GM12878 (cell line): Measurements from ENCODE around the gene MAN1A1. TPM values are rescaled to one million over a fixed set of nuclear protein-coding genes. Genes with fewer than 3 reads are reported as not detected.

Experiments used
- ATAC-seq: fragments of 200-7000 bp; cut with Tn5 transposase; 3 replicates; pipeline ENCODE4 v1.9.1; 2020; ENCODE audit warnings: mild to moderate bottlenecking, moderate library complexity
- BruUV-seq: library from RNA; stranded (reverse); fragments of 400-500 nt; replicated peaks from 2 replicates; lab custom pipeline; 2021; lab: Mats Ljungman, UMichigan
- CTCF ChIA-PET: fragments of 300-600 bp; sonication (Branson Sonifier 250); formaldehyde crosslinking; extraction: SDS; loops from one replicate; lab custom pipeline; 2021; ENCODE audit warnings: inconsistent platforms; lab: Yijun Ruan, JAX
- POLR2A ChIA-PET: fragments of 350-600 bp; formaldehyde crosslinking; extraction: SDS; loops from one replicate; lab custom pipeline; 2021; ENCODE audit warnings: inconsistent platforms; lab: Charles Lee
- RAD21 ChIA-PET: fragments of 300-600 bp; sonication (Branson Sonifier 250); formaldehyde crosslinking; loops from one replicate; lab custom pipeline; 2023; ENCODE audit warnings: antibody characterized with exemption; ENCODE audit not compliant: unreplicated experiment; lab: Charles Lee
- SMC1A ChIA-PET: fragments of 300-600 bp; sonication (Branson Sonifier 250); formaldehyde crosslinking; loops from one replicate; lab custom pipeline; 2023; ENCODE audit not compliant: unreplicated experiment, uncharacterized antibody; lab: Charles Lee
- DNase-seq: peaks from one replicate; pipeline ENCODE4 v3.0.0-alpha.2; 2011; ENCODE audit warnings: low read depth, low spot score
- FAIRE-seq: peaks from 3 replicates; lab custom pipeline; 2011; peaks lifted over from hg19 to GRCh38; lab: Jason Lieb, UNC
- H2AFZ ChIP-seq: 2 replicates; pipeline ENCODE4 v1.6.0; 2011; ENCODE audit warnings: low read depth, low read length, control low read depth; ENCODE audit not compliant: control insufficient read depth
- H3K27ac ChIP-seq: 2 replicates; pipeline ENCODE4 v1.5.1; 2011; ENCODE audit warnings: control low read depth; ENCODE audit not compliant: control insufficient read depth, insufficient read depth
- H3K27me3 ChIP-seq, 2 experiments: replicated peaks in 1 of 2; 2 replicates each; pipeline versions ENCODE4 v1.6.0 to v1.6.1; 2011; ENCODE audit warnings: low read length in 1 of 2; ENCODE audit not compliant: control insufficient read depth in 2 of 2, insufficient read depth in 2 of 2
- H3K36me3 ChIP-seq, 2 experiments: 2 replicates each; pipeline ENCODE4 v1.5.1; 2011; ENCODE audit warnings: low read length in 1 of 2; ENCODE audit not compliant: control insufficient read depth in 2 of 2, insufficient read depth in 2 of 2
- H3K4me1 ChIP-seq: 2 replicates; pipeline ENCODE4 v1.6.1; 2011; ENCODE audit warnings: mild to moderate bottlenecking, low read length, moderate library complexity, mixed read lengths; ENCODE audit not compliant: control insufficient read depth, insufficient read depth
- H3K4me2 ChIP-seq: 2 replicates; pipeline ENCODE4 v1.6.0; 2011; ENCODE audit warnings: control low read depth; ENCODE audit not compliant: control insufficient read depth, insufficient read depth
- H3K4me3 ChIP-seq: fragments of 200-600 bp; sonication (generic); 2 replicates; pipeline ENCODE4 v1.5.1; 2016
- H3K79me2 ChIP-seq: 2 replicates; pipeline ENCODE4 v1.6.0; 2011; ENCODE audit warnings: low read length; ENCODE audit not compliant: control insufficient read depth, insufficient read depth
- H3K9ac ChIP-seq: 2 replicates; pipeline ENCODE4 v1.8.0; 2011; ENCODE audit warnings: low read length, control low read depth, mixed read lengths; ENCODE audit not compliant: control insufficient read depth, insufficient read depth
- H3K9me3 ChIP-seq: replicated peaks from 3 replicates; pipeline ENCODE4 v1.5.1; 2011; ENCODE audit warnings: mild to moderate bottlenecking, low read length; ENCODE audit not compliant: control insufficient read depth, insufficient read depth
- H4K20me1 ChIP-seq: 2 replicates; pipeline ENCODE4 v1.6.0; 2011; ENCODE audit not compliant: control insufficient read depth, insufficient read depth
- ASH2L ChIP-seq: fragments of 300-600, 200-600 bp; sonication (generic); IDR thresholded peaks from 2 replicates; pipeline ENCODE4 v1.6.1; 2017; ENCODE audit warnings: low read depth, mild to moderate bottlenecking, borderline replicate concordance
- BCL11A ChIP-seq: IDR thresholded peaks from 2 replicates; pipeline ENCODE4 v1.6.1; 2011; ENCODE audit warnings: low read depth, low read length
- CBFB ChIP-seq: IDR thresholded peaks from 2 replicates; pipeline ENCODE4 v1.6.1; 2016; ENCODE audit warnings: antibody characterized with exemption, low read depth
- CREB1 ChIP-seq: IDR thresholded peaks from 2 replicates; pipeline ENCODE4 v1.6.1; 2012; ENCODE audit warnings: low read depth, mild to moderate bottlenecking, inconsistent platforms
- GABPA ChIP-seq: IDR thresholded peaks from 2 replicates; pipeline ENCODE4 v1.6.1; 2014; ENCODE audit warnings: antibody characterized with exemption, low read depth, mild to moderate bottlenecking, inconsistent platforms
- RELA ChIP-seq: fragments of 450-650 bp; IDR thresholded peaks from 2 replicates; pipeline ENCODE4 v1.8.0; 2014; ENCODE audit warnings: borderline replicate concordance; ENCODE audit not compliant: partially characterized antibody
- SMAD5 ChIP-seq: IDR thresholded peaks from 2 replicates; pipeline ENCODE4 v1.6.1; 2016; ENCODE audit warnings: antibody characterized with exemption, low read depth
- ZSCAN29 ChIP-seq: fragments of 450-650 bp; IDR thresholded peaks from 2 replicates; pipeline ENCODE4 v1.6.1; 2017; ENCODE audit warnings: mild to moderate bottlenecking, moderate library complexity
- WGBS: methylation state at CpG from one replicate; pipeline ENCODE4 v1.1.6; 2016; ENCODE audit warnings: low lambda C conversion rate; ENCODE audit not compliant: insufficient replicate concordance, insufficient coverage; ENCODE audit errors: missing lambda C conversion rate; 5-methylcytosine and 5-hydroxymethylcytosine counted together
- in situ Hi-C: fragments of 300-500 bp; cut with MboI; formaldehyde crosslinking; loops from 9 replicates; pipeline ENCODE4 v1.14.3; 2018; ENCODE audit warnings: mixed read lengths
- intact Hi-C: fragments of 100-400 bp; cut with micrococcal nuclease; formaldehyde crosslinking; loops from one replicate; pipeline ENCODE4 v1.14.2; 2022; ENCODE audit not compliant: unreplicated experiment
- polyA plus RNA-seq, 11 experiments: library from polyadenylated mRNA; depleted of rRNA in 4 of 11; unstranded in 6 of 11; stranded (reverse) in 5 of 11; fragments of >200 nt; fragmentation: Nextera tagmentation in 4 of 11; fragmentation: Illumina TruSeq in 1 of 11; extraction: Ambion mirVana in 4 of 11; extraction: Trizol in 1 of 11; gene quantifications; 1 replicate in 1 of 11; 2 replicates in 10 of 11; pipeline versions ENCODE4 v1.2.1 to v1.2.3, GENCODE V29; 2011 to 2016; ENCODE audit warnings: inconsistent platforms in 2 of 11, missing spikeins in 2 of 11, low read depth in 1 of 11
- total RNA-seq, 4 experiments: library from RNA; depleted of rRNA in 3 of 4; stranded (reverse); fragments of >200 nt in 3 of 4; fragmentation: Illumina TruSeq in 1 of 4; extraction: Trizol in 1 of 4; gene quantifications; 2 replicates each; pipeline versions ENCODE4 v1.2.1 to v1.2.3, GENCODE V29; 2013 to 2021
- TF ChIP-seq, protein P1 (sequence below), 3 experiments: IDR thresholded peaks in 2 of 3; conservative IDR thresholded peaks in 1 of 3; 2 replicates each; pipeline ENCODE4 v1.5.1; 2011; ENCODE audit warnings: low read depth in 3 of 3, low read length in 3 of 3, mild to moderate bottlenecking in 3 of 3, control low read depth in 2 of 3, moderate library complexity in 2 of 3, inconsistent platforms in 1 of 3, mixed read lengths in 1 of 3; ENCODE audit not compliant: control insufficient read depth in 2 of 3, insufficient read depth in 1 of 3; ENCODE audit errors: extremely low read depth in 1 of 3
- TF ChIP-seq, protein P2 (sequence below): fragments of 450-650 bp; formaldehyde crosslinking; IDR thresholded peaks from 2 replicates; pipeline ENCODE4 v1.4.0; 2020; ENCODE audit warnings: mild to moderate bottlenecking, moderate library complexity
- TF ChIP-seq, protein P3 (sequence below): fragments of 150-350 bp; IDR thresholded peaks from 2 replicates; pipeline ENCODE4 v1.6.1; 2014; ENCODE audit warnings: mild to moderate bottlenecking, low read depth, low read length
- TF ChIP-seq, protein P4 (sequence below): fragments of 450-650 bp; IDR thresholded peaks from 2 replicates; pipeline ENCODE4 v1.6.1; 2017; ENCODE audit warnings: antibody characterized with exemption, mild to moderate bottlenecking, moderate library complexity

Gene MAN1A1
- total and polyA plus RNA-seq, 10 of the 15 experiments (the other 5 are each of a cell fraction or from before 2014, with no cell fraction given) = 5.4 to 28.1 (median 19.5) TPM

GRCh38 chr6:119343167-119343566 lies 6.4 kb downstream of the MAN1A1 start (continued):
- TF ChIP-seq, protein P1, sequence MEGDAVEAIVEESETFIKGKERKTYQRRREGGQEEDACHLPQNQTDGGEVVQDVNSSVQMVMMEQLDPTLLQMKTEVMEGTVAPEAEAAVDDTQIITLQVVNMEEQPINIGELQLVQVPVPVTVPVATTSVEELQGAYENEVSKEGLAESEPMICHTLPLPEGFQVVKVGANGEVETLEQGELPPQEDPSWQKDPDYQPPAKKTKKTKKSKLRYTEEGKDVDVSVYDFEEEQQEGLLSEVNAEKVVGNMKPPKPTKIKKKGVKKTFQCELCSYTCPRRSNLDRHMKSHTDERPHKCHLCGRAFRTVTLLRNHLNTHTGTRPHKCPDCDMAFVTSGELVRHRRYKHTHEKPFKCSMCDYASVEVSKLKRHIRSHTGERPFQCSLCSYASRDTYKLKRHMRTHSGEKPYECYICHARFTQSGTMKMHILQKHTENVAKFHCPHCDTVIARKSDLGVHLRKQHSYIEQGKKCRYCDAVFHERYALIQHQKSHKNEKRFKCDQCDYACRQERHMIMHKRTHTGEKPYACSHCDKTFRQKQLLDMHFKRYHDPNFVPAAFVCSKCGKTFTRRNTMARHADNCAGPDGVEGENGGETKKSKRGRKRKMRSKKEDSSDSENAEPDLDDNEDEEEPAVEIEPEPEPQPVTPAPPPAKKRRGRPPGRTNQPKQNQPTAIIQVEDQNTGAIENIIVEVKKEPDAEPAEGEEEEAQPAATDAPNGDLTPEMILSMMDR (IDR thresholded peaks at IDR 0.05 in 2 of 3, conservative IDR thresholded peaks at IDR 0.05 in 1 of 3; ENCODE audit: control insufficient read depth in 2 of 3, extremely low read depth in 1 of 3, insufficient read depth in 1 of 3, low read depth in 3 of 3, low read length in 3 of 3) = peak in 1 of 3 experiments; percentile 46; a peak in 2 of 6 replicates
- TF ChIP-seq, protein P2, sequence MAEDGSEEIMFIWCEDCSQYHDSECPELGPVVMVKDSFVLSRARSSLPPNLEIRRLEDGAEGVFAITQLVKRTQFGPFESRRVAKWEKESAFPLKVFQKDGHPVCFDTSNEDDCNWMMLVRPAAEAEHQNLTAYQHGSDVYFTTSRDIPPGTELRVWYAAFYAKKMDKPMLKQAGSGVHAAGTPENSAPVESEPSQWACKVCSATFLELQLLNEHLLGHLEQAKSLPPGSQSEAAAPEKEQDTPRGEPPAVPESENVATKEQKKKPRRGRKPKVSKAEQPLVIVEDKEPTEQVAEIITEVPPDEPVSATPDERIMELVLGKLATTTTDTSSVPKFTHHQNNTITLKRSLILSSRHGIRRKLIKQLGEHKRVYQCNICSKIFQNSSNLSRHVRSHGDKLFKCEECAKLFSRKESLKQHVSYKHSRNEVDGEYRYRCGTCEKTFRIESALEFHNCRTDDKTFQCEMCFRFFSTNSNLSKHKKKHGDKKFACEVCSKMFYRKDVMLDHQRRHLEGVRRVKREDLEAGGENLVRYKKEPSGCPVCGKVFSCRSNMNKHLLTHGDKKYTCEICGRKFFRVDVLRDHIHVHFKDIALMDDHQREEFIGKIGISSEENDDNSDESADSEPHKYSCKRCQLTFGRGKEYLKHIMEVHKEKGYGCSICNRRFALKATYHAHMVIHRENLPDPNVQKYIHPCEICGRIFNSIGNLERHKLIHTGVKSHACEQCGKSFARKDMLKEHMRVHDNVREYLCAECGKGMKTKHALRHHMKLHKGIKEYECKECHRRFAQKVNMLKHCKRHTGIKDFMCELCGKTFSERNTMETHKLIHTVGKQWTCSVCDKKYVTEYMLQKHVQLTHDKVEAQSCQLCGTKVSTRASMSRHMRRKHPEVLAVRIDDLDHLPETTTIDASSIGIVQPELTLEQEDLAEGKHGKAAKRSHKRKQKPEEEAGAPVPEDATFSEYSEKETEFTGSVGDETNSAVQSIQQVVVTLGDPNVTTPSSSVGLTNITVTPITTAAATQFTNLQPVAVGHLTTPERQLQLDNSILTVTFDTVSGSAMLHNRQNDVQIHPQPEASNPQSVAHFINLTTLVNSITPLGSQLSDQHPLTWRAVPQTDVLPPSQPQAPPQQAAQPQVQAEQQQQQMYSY (CRISPR knock-in tag) = no peak

- POLR2A ChIA-PET = interaction anchor here (1.7 to 5.2 kb wide), 3 partner anchors 8 to 28 kb away, joined by 6 to 60 read pairs (median 24); no protein-coding TSS in a partner anchor
- in situ Hi-C loops = loop anchor here (5.0 to 10.0 kb wide), 2 partner anchors 190 to 632 kb away; no protein-coding TSS in a partner anchor
- no peak for FAIRE-seq
- TF ChIP-seq, protein P3, sequence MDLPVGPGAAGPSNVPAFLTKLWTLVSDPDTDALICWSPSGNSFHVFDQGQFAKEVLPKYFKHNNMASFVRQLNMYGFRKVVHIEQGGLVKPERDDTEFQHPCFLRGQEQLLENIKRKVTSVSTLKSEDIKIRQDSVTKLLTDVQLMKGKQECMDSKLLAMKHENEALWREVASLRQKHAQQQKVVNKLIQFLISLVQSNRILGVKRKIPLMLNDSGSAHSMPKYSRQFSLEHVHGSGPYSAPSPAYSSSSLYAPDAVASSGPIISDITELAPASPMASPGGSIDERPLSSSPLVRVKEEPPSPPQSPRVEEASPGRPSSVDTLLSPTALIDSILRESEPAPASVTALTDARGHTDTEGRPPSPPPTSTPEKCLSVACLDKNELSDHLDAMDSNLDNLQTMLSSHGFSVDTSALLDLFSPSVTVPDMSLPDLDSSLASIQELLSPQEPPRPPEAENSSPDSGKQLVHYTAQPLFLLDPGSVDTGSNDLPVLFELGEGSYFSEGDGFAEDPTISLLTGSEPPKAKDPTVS = no peak
- TF ChIP-seq BCL11A = no peak
- TF ChIP-seq CBFB = no peak
- no peak for TF ChIP-seq GABPA
- no peak for TF ChIP-seq ASH2L
- TF ChIP-seq RELA = no peak
- no peak for TF ChIP-seq ZSCAN29
- TF ChIP-seq SMAD5 = no peak
- TF ChIP-seq, protein P4, sequence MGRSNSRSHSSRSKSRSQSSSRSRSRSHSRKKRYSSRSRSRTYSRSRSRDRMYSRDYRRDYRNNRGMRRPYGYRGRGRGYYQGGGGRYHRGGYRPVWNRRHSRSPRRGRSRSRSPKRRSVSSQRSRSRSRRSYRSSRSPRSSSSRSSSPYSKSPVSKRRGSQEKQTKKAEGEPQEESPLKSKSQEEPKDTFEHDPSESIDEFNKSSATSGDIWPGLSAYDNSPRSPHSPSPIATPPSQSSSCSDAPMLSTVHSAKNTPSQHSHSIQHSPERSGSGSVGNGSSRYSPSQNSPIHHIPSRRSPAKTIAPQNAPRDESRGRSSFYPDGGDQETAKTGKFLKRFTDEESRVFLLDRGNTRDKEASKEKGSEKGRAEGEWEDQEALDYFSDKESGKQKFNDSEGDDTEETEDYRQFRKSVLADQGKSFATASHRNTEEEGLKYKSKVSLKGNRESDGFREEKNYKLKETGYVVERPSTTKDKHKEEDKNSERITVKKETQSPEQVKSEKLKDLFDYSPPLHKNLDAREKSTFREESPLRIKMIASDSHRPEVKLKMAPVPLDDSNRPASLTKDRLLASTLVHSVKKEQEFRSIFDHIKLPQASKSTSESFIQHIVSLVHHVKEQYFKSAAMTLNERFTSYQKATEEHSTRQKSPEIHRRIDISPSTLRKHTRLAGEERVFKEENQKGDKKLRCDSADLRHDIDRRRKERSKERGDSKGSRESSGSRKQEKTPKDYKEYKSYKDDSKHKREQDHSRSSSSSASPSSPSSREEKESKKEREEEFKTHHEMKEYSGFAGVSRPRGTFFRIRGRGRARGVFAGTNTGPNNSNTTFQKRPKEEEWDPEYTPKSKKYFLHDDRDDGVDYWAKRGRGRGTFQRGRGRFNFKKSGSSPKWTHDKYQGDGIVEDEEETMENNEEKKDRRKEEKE = no peak
- no peak for TF ChIP-seq CREB1
These were observed 7.1 kb downstream of the MAN1A1 start for GRCh38 chr6:119342430-119342829.

More at GRCh38 chr6:119342430-119342829, 7.1 kb downstream of the MAN1A1 start:
- intact Hi-C loops = loop anchor here (10.0 kb wide), 1 partner anchor 448 kb away; the partner anchor contains the start of gene ASF1A
- Histone ChIP-seq H3K36me3 (no peaks in the 10 kb centered on the region), H3K4me1 (peaks cover 10% of the 10 kb centered on the region), H3K79me2 (peaks cover 24% of the 10 kb centered on the region), H3K27ac (no peak overlapping the region), H3K9me3 (no peaks in the 10 kb centered on the region), H3K4me2 (no peak overlapping the region), H2AFZ (no peak overlapping the region), H3K27me3 (no peaks in the 10 kb centered on the region), H4K20me1 (no peaks in the 10 kb centered on the region), H3K9ac (no peak overlapping the region), H3K4me3 (no peak overlapping the region)
- ChIA-PET RAD21 (interaction anchor here (0.7 to 18.1 kb wide), 9 partner anchors 7 to 637 kb away, joined by 3 to 414 read pairs (median 17); no protein-coding TSS in a partner anchor), SMC1A (interaction anchor here (0.9 to 18.1 kb wide), 18 partner anchors 7 to 213 kb away, joined by 3 to 359 read pairs (median 8); no protein-coding TSS in a partner anchor), CTCF (interaction anchor here (0.7 to 8.4 kb wide), 8 partner anchors 7 to 210 kb away, joined by 3 to 144 read pairs (median 8); no protein-coding TSS in a partner anchor)
- no peak for ATAC-seq
- BruUV-seq = no TSS peak
- no peak for DNase-seq
- WGBS = 97% methylated on average over 3 of the region's 3 CpGs
